GM18519 (cell line): ENCODE results near the gene NTRK1.

Experiments
- ATAC-seq: cut with Tn5 transposase; IDR thresholded peaks from one replicate; pipeline ENCODE4 v1.9.1; 2021; ENCODE audit warnings: mild to moderate bottlenecking, moderate library complexity; ENCODE audit not compliant: unreplicated experiment, low FRiP score

Gene NTRK1

GRCh38 chr1:156895455-156895812 lies 34.8 kb downstream of the NTRK1 start:
- no peak for ATAC-seq

DNA sequence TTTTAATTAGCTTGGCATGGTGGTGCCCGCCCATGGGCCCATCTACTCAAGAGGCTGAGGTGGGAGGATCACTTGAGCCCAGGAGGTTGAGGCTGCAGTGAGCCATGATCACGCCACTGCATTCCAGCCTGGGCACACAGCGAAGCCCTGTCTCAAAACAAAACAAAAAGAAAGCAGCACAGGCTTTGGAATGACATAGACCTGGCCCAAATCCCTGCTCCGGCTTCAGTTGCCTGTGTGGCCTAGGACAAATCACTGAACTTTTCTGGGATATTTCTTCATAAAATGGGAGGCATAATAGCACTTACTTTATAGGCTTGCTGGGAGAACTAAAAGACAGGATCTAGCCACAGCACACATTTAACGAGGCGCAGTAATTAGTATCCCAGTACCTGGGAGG lies 35.3 kb downstream of the NTRK1 start:
- ATAC-seq, result no peak

DNA sequence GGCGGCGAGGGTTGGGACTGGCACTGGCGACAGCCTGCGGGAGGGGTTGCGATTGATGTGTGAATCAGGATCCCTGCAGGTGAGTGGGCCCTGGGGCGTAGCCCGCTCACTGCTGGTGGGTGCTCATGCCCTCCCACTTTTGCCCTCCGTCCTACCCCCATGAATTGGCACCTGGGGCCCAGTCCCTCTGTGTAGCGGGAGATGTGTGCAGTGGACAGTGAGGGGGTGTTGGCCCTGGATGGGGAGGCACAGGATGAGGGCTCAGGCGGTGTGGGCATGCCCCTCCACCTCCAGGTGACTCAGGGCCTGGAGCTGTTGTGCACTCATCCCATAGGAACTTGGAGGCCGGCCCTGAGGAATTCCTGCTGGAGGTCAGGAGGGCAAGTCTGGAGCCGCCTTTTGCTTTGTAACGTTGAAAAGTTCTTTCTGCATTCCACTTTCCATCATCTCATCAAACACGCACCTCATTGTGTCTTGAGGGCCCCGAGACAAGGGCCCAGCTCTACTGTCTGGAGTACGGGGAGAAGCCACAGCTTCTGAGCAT lies 35.9 kb downstream of the NTRK1 start:
- no peak for ATAC-seq

DNA sequence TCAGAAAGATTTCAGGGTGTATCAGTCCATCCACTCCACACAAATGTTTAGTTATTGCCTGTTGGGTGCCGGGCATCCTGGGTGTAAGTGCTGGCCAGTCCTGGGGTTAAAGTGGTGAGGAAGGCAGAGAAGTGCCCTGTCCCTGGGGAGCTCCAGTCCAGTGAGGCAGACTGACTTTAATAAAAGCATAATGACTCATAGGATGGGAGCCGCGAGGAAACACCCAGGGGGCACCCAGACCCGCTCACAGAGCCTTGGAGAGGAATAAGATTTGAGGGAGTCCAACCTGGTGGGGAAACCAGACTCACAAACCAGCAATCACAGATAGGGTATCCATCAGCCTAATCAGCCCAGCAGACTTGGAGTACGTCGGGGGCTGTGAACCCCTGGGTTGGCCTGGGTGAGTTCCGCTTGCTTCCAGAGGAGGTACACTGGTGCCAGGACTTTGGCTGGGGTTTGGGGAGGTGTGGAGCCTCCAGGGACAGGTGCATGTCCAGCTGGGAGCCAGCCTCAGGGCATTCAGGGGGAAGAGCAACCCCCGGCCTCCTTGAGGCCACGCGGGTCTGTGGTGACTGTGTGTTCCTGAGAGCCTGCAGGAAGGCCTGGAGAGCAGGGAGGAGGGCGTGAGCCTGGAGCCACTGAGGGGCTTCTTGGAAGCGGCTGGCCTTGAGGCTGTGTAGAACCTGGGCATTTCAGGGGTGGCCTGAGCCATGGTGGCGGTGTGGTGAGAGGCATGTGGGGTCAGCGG lies 36.6 kb downstream of the NTRK1 start:
- ATAC-seq, result no peak

DNA sequence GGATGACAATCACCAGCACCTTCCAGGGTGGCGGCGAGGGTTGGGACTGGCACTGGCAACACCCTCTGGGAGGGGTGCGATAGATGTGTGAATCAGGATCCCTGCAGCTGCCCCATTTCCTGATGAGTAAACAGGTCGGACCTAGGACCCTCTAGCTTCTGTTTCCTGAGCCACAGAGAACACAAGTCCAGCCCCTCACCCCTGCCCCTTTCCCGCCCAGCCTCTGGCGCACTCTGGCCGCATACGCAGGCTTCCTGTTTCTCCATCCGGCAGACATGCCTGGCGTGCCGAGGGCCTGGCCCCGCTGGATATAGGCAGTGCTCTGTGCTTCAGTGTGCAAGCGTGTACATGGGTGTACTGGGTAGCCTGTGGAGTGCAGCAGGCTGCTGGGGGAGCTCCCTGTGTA lies 37.5 kb downstream of the NTRK1 start:
- no peak for ATAC-seq

DNA sequence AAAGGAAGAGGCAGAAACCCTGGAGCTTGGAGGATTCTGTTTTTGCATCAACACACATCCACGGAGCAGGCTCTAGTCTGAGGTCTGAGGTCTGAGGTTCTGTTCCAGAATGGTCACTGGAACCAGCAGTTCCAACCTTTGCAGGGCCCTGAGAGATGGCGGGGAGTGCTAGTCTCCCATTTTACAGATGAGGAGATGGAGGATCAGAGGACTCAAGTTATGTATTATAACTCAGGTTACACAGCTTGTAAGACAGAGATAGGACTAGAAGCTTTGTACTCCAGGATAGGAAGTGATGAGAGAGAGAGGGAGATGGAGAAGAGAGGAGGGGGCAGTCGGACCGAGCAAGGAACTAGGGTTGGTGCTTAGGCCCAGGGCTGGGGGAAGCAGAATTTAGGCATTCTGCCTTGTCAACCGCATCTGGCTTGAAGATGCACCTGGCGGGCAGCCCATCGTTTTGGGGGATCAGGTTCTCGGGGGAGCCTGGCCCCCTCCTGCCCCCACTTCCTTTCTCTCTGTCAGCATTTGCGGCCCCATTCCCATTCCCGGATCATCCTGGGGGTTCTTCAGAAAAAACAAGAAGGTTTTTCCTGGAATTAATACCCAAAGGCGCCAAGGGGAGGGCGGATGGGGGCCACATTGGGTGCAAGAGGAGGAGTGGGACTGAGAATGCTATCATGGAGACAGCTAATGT lies 38.5 kb downstream of the NTRK1 start:
- no peak for ATAC-seq

DNA sequence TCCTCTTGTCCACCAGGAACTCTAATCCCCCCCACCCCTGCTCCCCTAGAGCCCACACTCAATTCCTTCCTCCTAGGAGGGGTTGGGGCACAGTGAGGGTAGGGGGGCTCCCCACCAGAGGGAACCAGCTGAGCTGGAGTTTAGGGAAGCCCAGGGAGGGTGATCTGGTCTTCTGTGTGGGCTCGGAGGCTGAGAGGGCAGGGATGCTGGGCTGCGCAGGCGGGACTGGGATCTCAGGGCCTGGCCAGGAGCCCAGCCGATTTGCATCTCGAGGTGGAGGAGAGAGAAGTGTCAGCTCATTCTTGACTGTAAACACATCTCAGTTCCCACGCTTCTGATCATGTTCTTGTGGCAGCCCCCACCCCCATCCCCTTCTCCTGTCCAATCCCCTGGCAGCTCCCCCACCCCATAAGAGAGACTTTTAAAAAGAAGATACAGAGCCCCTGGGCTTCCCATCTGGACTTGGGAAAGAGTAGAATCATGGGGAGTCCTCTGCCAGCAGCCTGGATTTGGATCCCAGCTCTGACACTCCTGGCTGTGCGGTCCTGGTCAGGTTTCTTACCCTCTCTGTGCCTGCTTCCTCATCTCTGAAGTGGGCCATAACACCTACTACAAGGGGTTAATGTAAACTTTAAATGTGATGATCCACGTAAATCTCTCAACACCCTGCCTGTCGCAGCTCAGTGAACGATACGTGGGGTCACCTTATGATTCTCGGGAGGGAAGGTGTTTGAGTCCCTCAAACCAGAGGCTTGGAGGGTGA lies 39.5 kb downstream of the NTRK1 start:
- ATAC-seq, result no peak

DNA sequence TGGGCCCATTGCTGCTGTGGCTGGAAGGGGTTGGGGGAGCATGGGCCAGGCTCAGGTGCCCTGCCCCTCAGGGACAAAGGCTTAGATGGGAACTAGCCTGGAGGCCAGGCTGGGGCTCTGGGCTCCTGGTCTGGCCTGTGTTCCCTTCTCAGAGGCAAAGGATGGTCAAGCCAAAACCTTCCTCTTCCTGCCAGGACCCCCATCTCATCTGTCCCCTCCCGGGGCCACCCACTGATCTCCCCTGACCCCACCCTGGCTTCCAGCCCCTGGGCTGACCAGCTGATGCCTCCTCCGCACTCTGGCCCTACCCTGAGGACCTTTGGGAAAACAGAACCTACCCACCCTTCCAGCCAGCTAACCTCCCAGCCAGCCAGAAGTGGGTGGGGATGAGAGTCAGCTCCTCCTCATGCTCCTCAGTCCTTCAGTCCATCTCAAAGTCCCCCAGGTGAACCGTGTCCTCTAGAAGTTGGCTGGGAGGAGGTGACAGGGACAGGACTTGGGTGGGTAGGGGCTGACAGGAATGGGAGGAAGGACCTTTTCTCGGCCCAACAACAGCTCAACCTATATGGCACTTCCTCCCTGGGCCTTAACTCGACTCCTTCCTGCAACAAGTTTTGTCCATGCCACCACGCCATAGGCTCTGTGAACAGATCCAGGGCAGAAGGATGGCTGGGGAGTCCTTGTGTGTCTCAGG lies 40.4 kb downstream of the NTRK1 start:
- ATAC-seq, result no peak

DNA sequence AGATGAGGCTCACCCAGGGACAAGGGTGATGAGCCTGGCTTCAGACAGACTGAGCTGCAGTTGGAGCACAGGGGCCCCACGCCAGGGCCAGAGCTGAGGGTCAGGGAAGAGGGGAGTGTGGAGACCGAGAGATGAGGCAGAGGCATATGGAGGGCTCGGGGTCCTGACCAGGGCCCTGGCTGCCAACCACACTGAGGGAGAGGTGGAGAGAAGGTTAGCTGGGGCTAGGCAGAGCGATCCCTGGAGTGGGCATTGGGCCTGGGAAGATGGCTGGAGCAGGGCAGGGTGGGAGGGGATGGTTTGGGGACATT lies 40.9 kb downstream of the NTRK1 start:
- ATAC-seq, result no peak

GRCh38 chr1:156901966-156902915 lies 41.6 kb downstream of the NTRK1 start:
- no peak for ATAC-seq

GRCh38 chr1:156903328-156904091 lies 42.8 kb downstream of the NTRK1 start:
- no peak for ATAC-seq

GRCh38 chr1:156904187-156904959 lies 43.7 kb downstream of the NTRK1 start:
- ATAC-seq, result no peak

DNA sequence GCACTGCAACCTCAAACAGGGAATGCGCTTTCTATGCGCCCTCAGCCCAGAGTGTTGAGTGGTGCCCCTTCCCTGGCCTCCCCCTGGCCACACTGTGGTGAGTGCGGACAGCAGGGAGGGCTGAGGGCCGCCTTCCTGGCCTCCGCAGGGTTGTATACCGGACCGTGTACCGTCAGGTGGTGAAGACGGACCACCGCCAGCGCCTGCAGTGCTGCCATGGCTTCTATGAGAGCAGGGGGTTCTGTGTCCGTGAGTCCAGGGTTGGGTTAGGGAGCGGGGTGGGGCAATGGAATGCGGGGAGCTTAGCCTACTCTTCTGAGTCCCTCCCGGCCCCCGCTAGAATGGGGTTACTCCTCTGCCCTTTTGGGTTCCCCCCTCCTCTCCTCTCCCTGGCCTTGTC lies 44.5 kb downstream of the NTRK1 start:
- ATAC-seq, result no peak

DNA sequence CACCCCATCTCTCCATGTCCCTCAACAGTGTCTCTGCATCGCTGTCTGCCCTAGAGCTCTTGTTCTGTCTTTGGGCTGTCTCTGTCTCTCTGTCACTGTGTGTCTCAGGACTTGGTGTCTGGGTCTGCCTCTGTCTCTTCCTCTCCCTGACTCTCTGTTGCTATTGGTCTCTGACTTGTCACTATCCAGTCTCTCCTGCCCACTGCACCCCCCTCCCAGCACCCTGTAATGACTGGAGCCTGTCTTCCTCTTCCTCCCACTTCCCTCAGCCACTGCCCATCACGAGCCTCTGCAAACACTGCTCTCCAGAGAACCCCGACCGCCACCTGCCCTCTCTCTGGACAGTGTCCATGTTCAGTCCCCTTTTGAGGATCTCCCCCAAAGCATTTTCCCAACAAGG lies 45.0 kb downstream of the NTRK1 start:
- ATAC-seq, result no peak

DNA sequence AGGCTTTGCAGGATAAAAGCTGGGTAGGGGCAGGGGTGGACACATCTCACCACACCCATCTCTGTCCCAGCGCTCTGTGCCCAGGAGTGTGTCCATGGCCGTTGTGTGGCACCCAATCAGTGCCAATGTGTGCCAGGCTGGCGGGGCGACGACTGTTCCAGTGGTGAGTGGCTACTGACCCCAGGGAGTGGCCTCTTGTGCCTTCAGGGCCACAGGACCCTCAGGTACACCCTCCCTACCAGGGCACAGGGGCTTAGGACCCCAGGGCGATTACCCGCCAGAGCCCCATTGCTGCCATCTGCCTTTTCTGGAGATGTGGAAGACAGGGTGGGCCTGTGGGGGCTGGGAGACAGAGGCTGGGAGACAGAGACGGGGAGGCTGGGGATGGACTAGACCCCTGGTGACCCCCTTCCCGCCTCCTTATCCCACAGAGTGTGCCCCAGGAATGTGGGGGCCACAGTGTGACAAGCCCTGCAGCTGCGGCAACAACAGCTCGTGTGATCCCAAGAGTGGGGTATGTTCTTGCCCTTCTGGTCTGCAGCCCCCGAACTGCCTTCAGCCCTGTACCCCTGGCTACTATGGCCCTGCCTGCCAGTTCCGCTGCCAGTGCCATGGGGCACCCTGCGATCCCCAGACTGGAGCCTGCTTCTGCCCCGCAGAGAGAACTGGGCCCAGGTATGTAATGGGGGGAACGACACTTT lies 45.7 kb downstream of the NTRK1 start:
- no peak for ATAC-seq

DNA sequence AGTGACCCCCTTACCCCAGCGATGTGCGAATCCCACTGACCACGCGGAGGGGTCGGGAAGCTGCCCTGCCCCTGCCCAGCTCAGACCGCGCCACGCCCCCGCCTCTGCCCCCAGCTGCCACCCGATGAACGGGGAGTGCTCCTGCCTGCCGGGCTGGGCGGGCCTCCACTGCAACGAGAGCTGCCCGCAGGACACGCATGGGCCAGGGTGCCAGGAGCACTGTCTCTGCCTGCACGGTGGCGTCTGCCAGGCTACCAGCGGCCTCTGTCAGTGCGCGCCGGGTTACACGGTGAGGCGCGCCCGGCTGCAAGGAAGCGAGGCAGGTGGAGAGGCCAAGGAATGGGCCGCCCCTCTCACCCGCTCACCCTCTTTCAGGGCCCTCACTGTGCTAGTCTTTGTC lies 47.9 kb downstream of the NTRK1 start:
- ATAC-seq, result no peak

- ATAC-seq, result no peak
Measured at GRCh38 chr1:156908955-156909354, 48.3 kb downstream of the NTRK1 start.

DNA sequence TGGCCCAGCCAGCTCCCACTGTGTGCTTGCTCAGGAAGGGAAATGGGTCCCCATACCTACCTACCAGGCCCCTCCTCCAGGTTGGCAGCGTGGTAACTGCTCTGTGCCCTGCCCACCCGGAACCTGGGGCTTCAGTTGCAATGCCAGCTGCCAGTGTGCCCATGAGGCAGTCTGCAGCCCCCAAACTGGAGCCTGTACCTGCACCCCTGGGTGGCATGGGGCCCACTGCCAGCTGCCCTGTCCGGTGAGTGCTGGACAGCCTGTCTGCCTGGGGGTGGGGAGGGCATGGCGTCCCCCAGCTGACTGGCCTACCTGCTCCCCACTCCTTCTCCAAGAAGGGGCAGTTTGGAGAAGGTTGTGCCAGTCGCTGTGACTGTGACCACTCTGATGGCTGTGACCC lies 49.0 kb downstream of the NTRK1 start:
- no peak for ATAC-seq
